ENCODE measurements around the gene KIF26B. TPM values are rescaled to one million over a fixed set of nuclear protein-coding genes. Genes with fewer than 3 reads are reported as not detected.

The KIF26B gene
- total RNA-seq, 1 donor from 2014 or later: 0.49 TPM

GRCh38 chr1:245541369-245541768 is 386.6 kb downstream of the KIF26B start:
- Histone ChIP-seq H3K36me3 (no peaks in the 10 kb centered on the region), H3K27me3 (no peaks in the 10 kb centered on the region), H3K9me3 (no peaks in the 10 kb centered on the region), H3K4me1 (no peaks in the 10 kb centered on the region), H3K4me3 (no peak overlapping the region), H3K27ac (no peak overlapping the region)
- intact Hi-C loops (cut with DNase I): no loop called here
- TF ChIP-seq CTCF (IDR thresholded peaks at IDR 0.05) (no peak), POLR2A (IDR thresholded peaks at IDR 0.05) (no peak), POLR2AphosphoS5 (IDR thresholded peaks at IDR 0.05; ENCODE audit: insufficient read depth in 1 of 2, low read depth in 1 of 2) (no peak)
- DNase-seq (ENCODE audit: extremely low spot score in 2 of 2): no peak

GRCh38 chr1:245542365-245542764 is 387.6 kb downstream of the KIF26B start:
- Histone ChIP-seq H3K36me3 (no peaks in the 10 kb centered on the region), H3K27me3 (no peaks in the 10 kb centered on the region), H3K4me3 (no peak overlapping the region), H3K27ac (no peak overlapping the region), H3K9me3 (no peaks in the 10 kb centered on the region), H3K4me1 (no peaks in the 10 kb centered on the region)
- intact Hi-C loops (cut with DNase I): no loop called here
- TF ChIP-seq POLR2AphosphoS5 (IDR thresholded peaks at IDR 0.05; ENCODE audit: insufficient read depth in 1 of 2, low read depth in 1 of 2): no peak
- no peak for TF ChIP-seq POLR2A (IDR thresholded peaks at IDR 0.05)
- no peak for TF ChIP-seq CTCF (IDR thresholded peaks at IDR 0.05)
- DNase-seq (ENCODE audit: extremely low spot score in 2 of 2): no peak

GRCh38 chr1:245544236-245544635 is 389.5 kb downstream of the KIF26B start:
- Histone ChIP-seq H3K36me3 (no peaks in the 10 kb centered on the region), H3K27me3 (no peaks in the 10 kb centered on the region), H3K4me3 (no peak overlapping the region), H3K4me1 (no peaks in the 10 kb centered on the region), H3K27ac (no peak overlapping the region), H3K9me3 (no peaks in the 10 kb centered on the region)
- intact Hi-C loops (cut with DNase I): no loop called here
- no peak for DNase-seq (ENCODE audit: extremely low spot score in 2 of 2)
- no peak for TF ChIP-seq POLR2AphosphoS5 (IDR thresholded peaks at IDR 0.05; ENCODE audit: insufficient read depth in 1 of 2, low read depth in 1 of 2)
- no peak for TF ChIP-seq CTCF (IDR thresholded peaks at IDR 0.05)
- no peak for TF ChIP-seq POLR2A (IDR thresholded peaks at IDR 0.05)

GRCh38 chr1:245546875-245547274 is 392.1 kb downstream of the KIF26B start:
- no peak for TF ChIP-seq CTCF (IDR thresholded peaks at IDR 0.05)
- TF ChIP-seq POLR2A (IDR thresholded peaks at IDR 0.05): no peak
- no peak for TF ChIP-seq POLR2AphosphoS5 (IDR thresholded peaks at IDR 0.05; ENCODE audit: insufficient read depth in 1 of 2, low read depth in 1 of 2)
- Histone ChIP-seq H3K4me1 (no peaks in the 10 kb centered on the region), H3K27ac (no peak overlapping the region), H3K9me3 (no peaks in the 10 kb centered on the region), H3K4me3 (no peak overlapping the region), H3K27me3 (no peaks in the 10 kb centered on the region), H3K36me3 (no peaks in the 10 kb centered on the region)
- intact Hi-C loops (cut with DNase I): no loop called here
- DNase-seq (ENCODE audit: extremely low spot score in 2 of 2): no peak

- H3K4me3 ChIP-seq: no peak overlapping the region
- no peak overlapping the region for H3K27ac ChIP-seq
- no peak for TF ChIP-seq POLR2A (IDR thresholded peaks at IDR 0.05)
- TF ChIP-seq CTCF (IDR thresholded peaks at IDR 0.05): no peak
- TF ChIP-seq POLR2AphosphoS5 (IDR thresholded peaks at IDR 0.05; ENCODE audit: insufficient read depth in 1 of 2, low read depth in 1 of 2): no peak
- H3K27me3 ChIP-seq: no peaks in the 10 kb centered on the region
- no peaks in the 10 kb centered on the region for H3K4me1 ChIP-seq
- no peaks in the 10 kb centered on the region for H3K36me3 ChIP-seq
- intact Hi-C loops (cut with DNase I): no loop called here
- no peaks in the 10 kb centered on the region for H3K9me3 ChIP-seq
- no peak for DNase-seq (ENCODE audit: extremely low spot score in 2 of 2)
Observed at GRCh38 chr1:245549996-245550719, 395.4 kb downstream of the KIF26B start.
